Measurements from ENCODE around the gene SDCCAG8. TPM values are rescaled to one million over a fixed set of nuclear protein-coding genes. Genes with fewer than 3 reads are reported as not detected.

Gene SDCCAG8
- total and polyA plus RNA-seq, 2 of the 8 experiments (the other 6 are each of a cell fraction or from before 2014, with no cell fraction given) = 15.6 to 21.0 TPM

GRCh38 chr1:243261390-243261789, 5.5 kb downstream of the SDCCAG8 start:
- Histone ChIP-seq H3K4me1 (replicated peaks in 1 of 4; ENCODE audit: control insufficient read depth in 3 of 4, insufficient read depth in 4 of 4, low read length in 3 of 4) (no peaks in the 10 kb centered on the region), H2BK20ac (ENCODE audit: low read length) (no peak overlapping the region), H4K20me1 (replicated peaks in 1 of 2; ENCODE audit: control insufficient read depth in 1 of 2, insufficient read depth in 2 of 2, low read length in 2 of 2) (no peaks in the 10 kb centered on the region), H3K27ac (ENCODE audit: low read depth, low read length) (no peak overlapping the region), H3K23me2 (ENCODE audit: low read depth, low read length) (no peaks in the 10 kb centered on the region), H4K8ac (ENCODE audit: extremely low read depth, insufficient read depth, low read length) (no peak overlapping the region), H3K79me2 (ENCODE audit: control insufficient read depth in 1 of 2, insufficient read depth in 2 of 2, low read length in 2 of 2) (peaks cover 0 to 3% of the 10 kb centered on the region in 2 experiments; a peak in 1 of 4 replicates), H3K9me3 (ENCODE audit: insufficient read depth in 2 of 2, low read depth in 1 of 2, low read length in 1 of 2) (no peaks in the 10 kb centered on the region), H3K4me3 (ENCODE audit: extremely low read depth in 1 of 4, insufficient read depth in 2 of 4, low read depth in 3 of 4, low read length in 4 of 4) (no peak overlapping the region), H4K91ac (replicated peaks; ENCODE audit: insufficient read length, low read length) (no peak overlapping the region), H3K79me1 (ENCODE audit: low read depth, low read length) (no peaks in the 10 kb centered on the region), H3K14ac (ENCODE audit: insufficient read length) (no peak overlapping the region), H2AFZ (ENCODE audit: low read length) (no peak overlapping the region), H3K4ac (replicated peaks; ENCODE audit: insufficient read length, low read depth, low read length) (no peak overlapping the region), H4K5ac (ENCODE audit: insufficient read length, low read depth, low read length) (no peak overlapping the region), H3K23ac (ENCODE audit: insufficient read length) (no peak overlapping the region), H3K36me3 (ENCODE audit: control insufficient read depth in 2 of 4, insufficient read depth in 4 of 4, low read length in 3 of 4) (no peaks in the 10 kb centered on the region), H3K27me3 (replicated peaks in 1 of 4; ENCODE audit: control insufficient read depth in 3 of 4, extremely low read depth in 1 of 4, insufficient read depth in 3 of 4, low read length in 3 of 4) (no peaks in the 10 kb centered on the region), H2BK5ac (ENCODE audit: low read depth, low read length) (no peak overlapping the region), H2AK5ac (ENCODE audit: low read depth, low read length) (no peak overlapping the region), H2BK12ac (ENCODE audit: low read depth, low read length) (no peak overlapping the region), H3K56ac (replicated peaks; ENCODE audit: insufficient read length, low read depth, low read length) (no peak overlapping the region), H3K4me2 (ENCODE audit: insufficient read depth in 1 of 2, low read depth in 2 of 2, low read length in 2 of 2) (no peak overlapping the region), H3K18ac (ENCODE audit: extremely low read depth, low read length) (no peak overlapping the region), H3K9ac (replicated peaks in 1 of 4; ENCODE audit: extremely low read depth in 1 of 4, low read depth in 3 of 4, low read length in 3 of 4) (no peak overlapping the region), H2BK15ac (ENCODE audit: low read length) (no peak overlapping the region), H2BK120ac (replicated peaks; ENCODE audit: low read depth, low read length) (no peak overlapping the region)
- no peak for FAIRE-seq
- POLR2A ChIA-PET (ENCODE audit: partially characterized antibody) = no interaction called here
- 95% methylated on average over 1 of the region's 1 CpG; no CpG with 5 or more reads in 1 of the 2 experiments for WGBS, 2 experiments (ENCODE audit: extremely low coverage in 1 of 2, insufficient coverage in 1 of 2, insufficient read length in 1 of 2, insufficient replicate concordance in 2 of 2, low coverage in 1 of 2, low lambda C conversion rate in 2 of 2, missing lambda C conversion rate in 1 of 2)
- no peak for TF ChIP-seq SP1 (IDR thresholded peaks at IDR 0.05; ENCODE audit: low read depth, low read length)
- CTCF ChIA-PET (ENCODE audit: partially characterized antibody) = interaction anchor here (0.6 kb wide), 1 partner anchor 580 kb away, joined by 5 read pairs; no protein-coding TSS in a partner anchor
- DNase-seq (ENCODE audit: low read depth in 1 of 2, low spot score in 2 of 2) = no peak

All from H1 (cell line).